HFF-Myc (cell line): Measurements from ENCODE around the gene GTPBP3.
A peak's percentile ranks its signal among the peaks of the same experiment; 100 is the strongest.

Experiments
- DNase-seq: peaks from one replicate; pipeline ENCODE4 v3.0.0-alpha.2; 2011; ENCODE audit warnings: low read depth; ENCODE audit errors: extremely low read depth
- H3K4me3 ChIP-seq: replicated peaks from 2 replicates; pipeline ENCODE4 v1.5.1; 2011; ENCODE audit warnings: low read depth, mild to moderate bottlenecking, control low read depth, low read length
- TF ChIP-seq, protein P1 (sequence below): IDR thresholded peaks from 2 replicates; pipeline ENCODE4 v1.5.1; 2012; ENCODE audit warnings: mild to moderate bottlenecking, low read depth, low read length, control low read depth; ENCODE audit errors: missing control alignments

Gene GTPBP3

DNA sequence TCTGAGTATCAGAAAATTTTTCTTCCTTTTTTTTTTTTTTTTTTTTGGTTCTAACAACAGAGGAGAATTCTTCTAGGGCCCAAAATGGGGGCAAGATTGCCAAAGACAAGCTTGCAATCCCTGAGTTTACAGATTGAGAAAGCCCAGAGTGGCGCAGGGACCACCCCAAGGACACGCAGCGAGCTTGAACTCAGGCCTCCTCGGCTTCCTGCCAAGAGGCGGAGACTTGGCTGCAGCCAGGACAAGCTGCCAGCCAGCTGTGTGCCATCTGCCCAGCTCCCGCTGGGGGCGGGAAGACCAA, 32.2 kb upstream of the GTPBP3 start:
- TF ChIP-seq, protein P1, sequence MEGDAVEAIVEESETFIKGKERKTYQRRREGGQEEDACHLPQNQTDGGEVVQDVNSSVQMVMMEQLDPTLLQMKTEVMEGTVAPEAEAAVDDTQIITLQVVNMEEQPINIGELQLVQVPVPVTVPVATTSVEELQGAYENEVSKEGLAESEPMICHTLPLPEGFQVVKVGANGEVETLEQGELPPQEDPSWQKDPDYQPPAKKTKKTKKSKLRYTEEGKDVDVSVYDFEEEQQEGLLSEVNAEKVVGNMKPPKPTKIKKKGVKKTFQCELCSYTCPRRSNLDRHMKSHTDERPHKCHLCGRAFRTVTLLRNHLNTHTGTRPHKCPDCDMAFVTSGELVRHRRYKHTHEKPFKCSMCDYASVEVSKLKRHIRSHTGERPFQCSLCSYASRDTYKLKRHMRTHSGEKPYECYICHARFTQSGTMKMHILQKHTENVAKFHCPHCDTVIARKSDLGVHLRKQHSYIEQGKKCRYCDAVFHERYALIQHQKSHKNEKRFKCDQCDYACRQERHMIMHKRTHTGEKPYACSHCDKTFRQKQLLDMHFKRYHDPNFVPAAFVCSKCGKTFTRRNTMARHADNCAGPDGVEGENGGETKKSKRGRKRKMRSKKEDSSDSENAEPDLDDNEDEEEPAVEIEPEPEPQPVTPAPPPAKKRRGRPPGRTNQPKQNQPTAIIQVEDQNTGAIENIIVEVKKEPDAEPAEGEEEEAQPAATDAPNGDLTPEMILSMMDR, result no peak
- DNase-seq, result no peak
- peak overlapping the region; percentile 66; the same call in 1 of the 2 replicates for H3K4me3 ChIP-seq

DNA sequence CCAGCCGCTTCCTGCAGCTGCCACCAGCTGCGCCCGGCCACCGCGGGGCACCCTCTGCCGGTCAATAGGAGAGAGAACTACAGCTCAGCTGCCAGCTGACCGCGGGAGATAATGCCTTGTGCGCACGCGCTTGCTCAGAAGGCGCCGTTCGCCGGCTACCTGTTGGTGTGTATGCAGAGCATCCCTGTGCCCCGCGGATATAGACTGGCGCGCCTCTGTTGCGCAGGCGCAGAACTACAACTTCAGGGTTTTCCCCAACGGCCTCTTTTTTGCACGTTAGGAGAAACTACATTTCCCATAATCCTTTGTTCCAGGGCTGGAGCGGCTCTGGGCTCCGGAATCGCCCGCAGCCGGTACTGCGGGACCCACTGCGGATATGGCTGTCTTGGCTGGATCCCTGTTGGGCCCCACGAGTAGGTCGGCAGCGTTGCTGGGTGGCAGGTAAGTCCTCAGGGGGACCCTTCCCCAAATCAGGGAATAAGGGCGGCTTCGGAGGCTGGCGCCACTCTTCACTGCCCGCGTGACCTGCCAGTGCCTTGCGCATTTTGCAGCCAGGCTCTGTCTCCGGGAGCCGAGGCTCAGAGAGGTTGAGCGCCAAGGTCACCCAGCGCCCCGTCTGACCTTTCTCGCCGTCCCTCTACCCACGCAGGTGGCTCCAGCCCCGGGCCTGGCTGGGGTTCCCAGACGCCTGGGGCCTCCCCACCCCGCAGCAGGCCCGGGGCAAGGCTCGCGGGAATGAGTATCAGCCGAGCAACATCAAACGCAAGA, 31.7 kb upstream of the GTPBP3 start, which contains the start of gene MRPL34:
Gene MRPL34, plus strand, starts transcription at position 356 of the 768 bp plus-strand sequence. Its CDS starts 21 bp downstream, at position 377.
- peak within 1 kb of the TSS; percentile 66 for H3K4me3 ChIP-seq
- DNase-seq, result peak; percentile 97
- TF ChIP-seq, protein P1, result peak; percentile 76

DNA sequence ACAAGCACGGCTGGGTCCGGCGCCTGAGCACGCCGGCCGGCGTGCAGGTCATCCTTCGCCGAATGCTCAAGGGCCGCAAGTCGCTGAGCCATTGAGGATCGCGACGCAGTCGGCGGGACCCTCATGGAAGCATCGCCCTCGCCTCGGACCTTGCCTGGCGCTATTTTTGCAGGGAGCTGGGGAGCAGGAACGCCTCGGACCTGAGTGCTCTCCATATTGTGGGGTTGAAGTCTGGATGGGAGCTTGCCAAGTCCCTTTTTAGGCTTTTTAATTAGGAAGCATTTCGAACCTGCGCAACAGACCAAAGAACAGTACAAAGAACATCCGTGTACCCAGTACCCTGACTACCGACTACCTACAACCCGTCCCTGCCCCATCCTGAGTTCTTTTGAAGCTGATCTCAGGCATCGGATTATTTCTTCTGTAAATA, 31.1 kb upstream of the GTPBP3 start:
- peak overlapping the region; percentile 66 for H3K4me3 ChIP-seq
- TF ChIP-seq, protein P1, result no peak
- no peak for DNase-seq

DNA sequence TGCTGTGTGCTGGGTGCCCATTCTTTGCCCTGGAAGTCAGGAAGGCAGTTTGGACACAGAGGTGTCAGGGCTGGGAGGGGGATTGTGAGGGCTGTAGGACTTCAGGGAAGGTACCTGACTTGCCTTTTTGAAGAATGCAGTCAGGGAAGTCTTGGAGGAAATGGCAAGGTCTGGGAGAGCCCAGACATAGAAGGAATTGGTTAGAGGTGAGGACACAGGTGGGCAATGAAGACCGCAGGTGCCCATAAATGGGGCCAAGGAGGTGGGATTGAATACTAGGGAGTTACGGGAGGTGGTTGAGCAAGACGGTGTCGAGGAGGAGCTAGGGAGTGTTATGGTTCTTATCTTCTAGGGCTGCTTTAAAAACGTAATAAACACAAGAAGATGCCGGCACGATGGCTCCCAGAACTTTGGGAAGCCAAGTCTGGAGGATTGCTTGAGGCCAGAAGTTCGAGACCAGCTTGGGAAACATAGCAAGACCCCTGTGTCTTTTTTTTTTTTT, 29.4 kb upstream of the GTPBP3 start:
- DNase-seq, result no peak
- TF ChIP-seq, protein P1, result no peak
- H3K4me3 ChIP-seq, result no peak overlapping the region

DNA sequence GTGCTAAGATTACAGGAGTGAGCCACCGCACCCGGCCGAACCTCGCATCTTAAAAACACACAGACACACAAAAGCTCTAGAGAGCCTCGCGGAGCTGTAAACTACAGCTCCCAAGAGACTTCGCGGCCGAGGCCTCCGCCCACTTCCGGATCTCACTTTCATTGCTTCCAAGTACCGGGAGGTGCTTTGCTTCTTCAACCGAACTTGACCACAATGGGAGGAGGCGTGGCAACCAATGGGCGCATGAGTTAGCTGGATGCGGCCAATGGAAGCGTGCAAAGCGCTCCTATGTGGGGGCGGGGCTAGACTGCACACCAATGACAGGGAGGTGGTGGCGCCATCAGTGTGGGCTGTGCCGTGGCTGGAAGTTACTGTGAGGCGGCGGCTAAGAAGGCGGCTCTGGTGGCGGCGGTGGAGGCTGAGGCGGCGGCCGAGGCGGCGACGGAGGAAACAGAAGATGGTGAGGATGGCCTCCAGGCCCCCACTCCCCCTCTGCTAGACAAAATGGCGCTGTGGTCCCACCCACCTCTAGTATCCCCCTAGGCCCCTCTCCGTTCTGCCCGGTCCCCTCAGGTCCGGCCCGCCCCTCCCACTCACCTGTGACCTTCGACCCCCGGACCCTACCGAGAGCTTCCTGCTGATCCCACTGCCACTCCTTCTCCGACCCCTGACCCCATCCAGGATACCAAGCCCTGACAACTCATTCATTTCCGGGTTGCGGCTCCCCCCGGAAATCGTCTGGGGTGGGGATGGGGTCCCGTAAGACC, 28.0 kb upstream of the GTPBP3 start, which contains the start of gene DDA1:
Gene DDA1, plus strand, starts transcription at position 366 of the 767 bp plus-strand sequence. Its CDS starts 92 bp downstream, at position 458.
- DNase-seq, result peak; percentile 100
- TF ChIP-seq, protein P1, result no peak
- peak within 1 kb of the TSS; percentile 100 for H3K4me3 ChIP-seq

DNA sequence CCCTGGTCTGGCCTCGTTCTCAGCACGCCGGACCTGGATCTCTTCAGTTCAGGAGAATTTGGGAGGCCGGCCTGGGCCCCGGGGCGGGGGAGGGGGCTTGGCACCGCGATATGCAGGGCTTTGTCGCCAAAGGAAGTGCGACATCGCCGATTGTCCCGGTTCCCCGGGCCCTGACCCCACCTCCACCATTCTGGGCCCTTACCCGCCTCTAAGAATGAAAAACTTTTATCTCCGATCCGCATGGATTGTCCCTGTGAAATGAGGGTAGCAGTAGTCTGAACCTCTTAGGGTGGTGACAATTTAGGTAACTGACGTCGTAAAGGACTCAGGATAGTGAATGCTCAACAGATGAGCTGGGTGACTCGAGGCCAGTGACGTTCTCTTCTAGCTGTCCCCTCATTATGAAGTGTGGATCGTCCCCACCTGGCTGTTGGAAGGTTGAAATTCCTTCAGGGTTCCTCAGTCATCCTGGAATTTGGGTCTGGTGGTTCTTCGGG, 27.3 kb upstream of the GTPBP3 start:
- H3K4me3 ChIP-seq, result peak overlapping the region; percentile 100
- TF ChIP-seq, protein P1, result no peak
- no peak for DNase-seq
